Measurements from ENCODE around the gene ACAA2.

Gene ACAA2

GRCh38 chr18:49859725-49860124, 46.4 kb upstream of the ACAA2 start:
- Histone ChIP-seq H4K20me1 (ENCODE audit: insufficient read depth, low read length) (no peaks in the 10 kb centered on the region), H3K9ac (ENCODE audit: low read depth, low read length) (no peak overlapping the region), H3K79me2 (ENCODE audit: insufficient read depth, low read length) (no peaks in the 10 kb centered on the region), H2AFZ (ENCODE audit: low read depth, low read length) (no peak overlapping the region), H3K9me3 (ENCODE audit: insufficient read depth, low read length, severe bottlenecking) (no peaks in the 10 kb centered on the region), H3K27ac (ENCODE audit: low read length) (no peak overlapping the region), H3K4me2 (ENCODE audit: insufficient read depth, low read length) (no peak overlapping the region), H3K36me3 (ENCODE audit: insufficient read depth, low read length) (no peaks in the 10 kb centered on the region), H3K4me1 (ENCODE audit: insufficient read depth, low read length) (no peaks in the 10 kb centered on the region), H3K4me3 (ENCODE audit: low read depth in 1 of 2, low read length in 2 of 2) (no peak overlapping the region), H3K27me3 (ENCODE audit: insufficient read depth, low read length, poor library complexity) (peaks cover 10% of the 10 kb centered on the region)
- TF ChIP-seq EZH2 (IDR thresholded peaks at IDR 0.05; ENCODE audit: borderline replicate concordance, low read depth, low read length, severe bottlenecking), result no peak
- TF ChIP-seq, protein P1, sequence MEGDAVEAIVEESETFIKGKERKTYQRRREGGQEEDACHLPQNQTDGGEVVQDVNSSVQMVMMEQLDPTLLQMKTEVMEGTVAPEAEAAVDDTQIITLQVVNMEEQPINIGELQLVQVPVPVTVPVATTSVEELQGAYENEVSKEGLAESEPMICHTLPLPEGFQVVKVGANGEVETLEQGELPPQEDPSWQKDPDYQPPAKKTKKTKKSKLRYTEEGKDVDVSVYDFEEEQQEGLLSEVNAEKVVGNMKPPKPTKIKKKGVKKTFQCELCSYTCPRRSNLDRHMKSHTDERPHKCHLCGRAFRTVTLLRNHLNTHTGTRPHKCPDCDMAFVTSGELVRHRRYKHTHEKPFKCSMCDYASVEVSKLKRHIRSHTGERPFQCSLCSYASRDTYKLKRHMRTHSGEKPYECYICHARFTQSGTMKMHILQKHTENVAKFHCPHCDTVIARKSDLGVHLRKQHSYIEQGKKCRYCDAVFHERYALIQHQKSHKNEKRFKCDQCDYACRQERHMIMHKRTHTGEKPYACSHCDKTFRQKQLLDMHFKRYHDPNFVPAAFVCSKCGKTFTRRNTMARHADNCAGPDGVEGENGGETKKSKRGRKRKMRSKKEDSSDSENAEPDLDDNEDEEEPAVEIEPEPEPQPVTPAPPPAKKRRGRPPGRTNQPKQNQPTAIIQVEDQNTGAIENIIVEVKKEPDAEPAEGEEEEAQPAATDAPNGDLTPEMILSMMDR (IDR thresholded peaks at IDR 0.05; ENCODE audit: borderline replicate concordance, extremely low read depth, low read length, poor library complexity, severe bottlenecking), result no peak
- DNase-seq (no peak), ATAC-seq (ENCODE audit: insufficient read depth, low read depth) (no peak)

- H3K4me3 ChIP-seq (ENCODE audit: low read depth in 1 of 2, low read length in 2 of 2), result no peak overlapping the region
- no peak overlapping the region for H2AFZ ChIP-seq (ENCODE audit: low read depth, low read length)
- H4K20me1 ChIP-seq (ENCODE audit: insufficient read depth, low read length), result no peaks in the 10 kb centered on the region
- no peaks in the 10 kb centered on the region for H3K36me3 ChIP-seq (ENCODE audit: insufficient read depth, low read length)
- H3K4me2 ChIP-seq (ENCODE audit: insufficient read depth, low read length), result no peak overlapping the region
- H3K4me1 ChIP-seq (ENCODE audit: insufficient read depth, low read length), result no peaks in the 10 kb centered on the region
- H3K9ac ChIP-seq (ENCODE audit: low read depth, low read length), result no peak overlapping the region
- H3K9me3 ChIP-seq (ENCODE audit: insufficient read depth, low read length, severe bottlenecking), result no peaks in the 10 kb centered on the region
- no peaks in the 10 kb centered on the region for H3K79me2 ChIP-seq (ENCODE audit: insufficient read depth, low read length)
- ATAC-seq (ENCODE audit: insufficient read depth, low read depth) (no peak), DNase-seq (no peak)
- no peak overlapping the region for H3K27ac ChIP-seq (ENCODE audit: low read length)
- peaks cover 4% of the 10 kb centered on the region for H3K27me3 ChIP-seq (ENCODE audit: insufficient read depth, low read length, poor library complexity)
- TF ChIP-seq EZH2 (IDR thresholded peaks at IDR 0.05; ENCODE audit: borderline replicate concordance, low read depth, low read length, severe bottlenecking), result no peak
- TF ChIP-seq, protein P1 (IDR thresholded peaks at IDR 0.05; ENCODE audit: borderline replicate concordance, extremely low read depth, low read length, poor library complexity, severe bottlenecking), result no peak
These were observed 45.7 kb upstream of the ACAA2 start for GRCh38 chr18:49859021-49859359.

DNA sequence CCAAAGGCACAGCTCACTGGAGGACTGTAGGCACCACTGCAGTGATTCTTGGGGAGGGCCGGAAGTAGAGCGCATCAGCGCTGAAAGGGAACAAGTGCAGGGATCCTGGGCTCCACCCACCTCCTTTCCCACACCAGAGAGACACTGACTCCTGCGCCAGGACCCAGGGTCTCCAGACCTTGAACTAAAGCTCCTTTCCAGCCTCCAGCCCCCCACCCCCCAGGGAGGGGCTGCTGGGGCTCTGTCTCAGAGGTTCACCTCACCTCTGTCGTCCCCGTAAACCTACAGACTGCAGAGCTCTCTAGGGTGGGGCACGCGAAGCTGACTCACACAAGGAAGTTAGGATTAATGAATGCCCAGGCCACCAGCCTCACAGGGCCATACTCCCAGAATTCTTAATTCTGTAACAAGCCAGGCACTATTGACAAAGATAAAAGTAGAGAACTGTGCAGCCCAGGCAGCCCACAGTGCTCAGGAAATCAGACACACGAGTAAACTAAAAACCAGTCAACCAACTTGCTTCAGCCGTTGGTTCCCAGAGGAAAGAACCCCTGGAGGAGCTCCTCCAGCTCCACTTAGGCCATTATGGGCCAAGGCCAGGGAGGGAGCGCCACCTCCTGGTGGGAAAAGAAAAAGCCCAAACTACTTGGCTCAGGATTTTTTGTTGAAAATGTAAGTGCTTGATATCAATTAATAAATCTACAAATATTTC, 45.1 kb upstream of the ACAA2 start:
- TF ChIP-seq, protein P1 (IDR thresholded peaks at IDR 0.05; ENCODE audit: borderline replicate concordance, extremely low read depth, low read length, poor library complexity, severe bottlenecking), result peak; percentile 82
- no peak for TF ChIP-seq EZH2 (IDR thresholded peaks at IDR 0.05; ENCODE audit: borderline replicate concordance, low read depth, low read length, severe bottlenecking)
- no peaks in the 10 kb centered on the region for H3K4me1 ChIP-seq (ENCODE audit: insufficient read depth, low read length)
- ATAC-seq (ENCODE audit: insufficient read depth, low read depth), result peak; percentile 49; the same call in 1 of the 3 replicates
- no peak overlapping the region for H3K27ac ChIP-seq (ENCODE audit: low read length)
- no peaks in the 10 kb centered on the region for H3K36me3 ChIP-seq (ENCODE audit: insufficient read depth, low read length)
- H2AFZ ChIP-seq (ENCODE audit: low read depth, low read length), result no peak overlapping the region
- H3K4me2 ChIP-seq (ENCODE audit: insufficient read depth, low read length), result no peak overlapping the region
- H3K79me2 ChIP-seq (ENCODE audit: insufficient read depth, low read length), result no peaks in the 10 kb centered on the region
- H3K27me3 ChIP-seq (ENCODE audit: insufficient read depth, low read length, poor library complexity), result peaks cover 4% of the 10 kb centered on the region
- H3K4me3 ChIP-seq (ENCODE audit: low read depth in 1 of 2, low read length in 2 of 2), result no peak overlapping the region
- no peak overlapping the region for H3K9ac ChIP-seq (ENCODE audit: low read depth, low read length)
- no peaks in the 10 kb centered on the region for H4K20me1 ChIP-seq (ENCODE audit: insufficient read depth, low read length)
- peak; percentile 52 for DNase-seq
- no peaks in the 10 kb centered on the region for H3K9me3 ChIP-seq (ENCODE audit: insufficient read depth, low read length, severe bottlenecking)
